ENCODE measurements around the gene MECR.

Gene MECR

GRCh38 chr1:29255134-29255666, 24.5 kb upstream of the MECR start:
- no peak for DNase-seq

GRCh38 chr1:29254346-29254745, 23.6 kb upstream of the MECR start:
- DNase-seq: no peak

GRCh38 chr1:29253180-29253579, 22.4 kb upstream of the MECR start:
- DNase-seq: no peak

- no peak for DNase-seq
Observed at GRCh38 chr1:29251164-29252124, 20.7 kb upstream of the MECR start.

- DNase-seq: no peak
Observed at GRCh38 chr1:29249951-29250581, 19.3 kb upstream of the MECR start.

- DNase-seq: no peak
Observed at GRCh38 chr1:29249170-29249691, 18.5 kb upstream of the MECR start.

GRCh38 chr1:29248409-29248808, 17.7 kb upstream of the MECR start:
- no peak for DNase-seq

- DNase-seq: no peak
Observed at GRCh38 chr1:29247571-29248273, 17.0 kb upstream of the MECR start.

- DNase-seq: no peak
Observed at GRCh38 chr1:29247044-29247443, 16.3 kb upstream of the MECR start.

GRCh38 chr1:29245876-29246275, 15.1 kb upstream of the MECR start:
- DNase-seq: peak; percentile 25

GRCh38 chr1:29245261-29245660, 14.5 kb upstream of the MECR start:
- DNase-seq: no peak

GRCh38 chr1:29243871-29244200, 13.1 kb upstream of the MECR start:
- DNase-seq: no peak

GRCh38 chr1:29243023-29243870, 12.5 kb upstream of the MECR start:
- DNase-seq: no peak

GRCh38 chr1:29240986-29241385, 10.3 kb upstream of the MECR start:
- DNase-seq: peak; percentile 90

GRCh38 chr1:29240400-29240837, 9.7 kb upstream of the MECR start:
- DNase-seq: peak; percentile 90

GRCh38 chr1:29239142-29239541, 8.4 kb upstream of the MECR start:
- peak; percentile 73 for DNase-seq

- DNase-seq: peak; percentile 35
Observed at GRCh38 chr1:29238620-29239002, 7.9 kb upstream of the MECR start.

GRCh38 chr1:29237852-29238619, 7.3 kb upstream of the MECR start:
- DNase-seq: peak; percentile 67

GRCh38 chr1:29237129-29237821, 6.5 kb upstream of the MECR start:
- DNase-seq: peak; percentile 51

- DNase-seq: no peak
Observed at GRCh38 chr1:29236712-29237128, 6.0 kb upstream of the MECR start.
